NCI-H2196 (cell line): ENCODE results near the gene COL6A1.

Experiments
- DNase-seq: peaks from one replicate; lab custom pipeline; 2025; ENCODE audit not compliant: unreplicated experiment; lab: John Stamatoyannopoulos, UW

The COL6A1 gene

GRCh38 chr21:45994086-45994661 lies 12.6 kb downstream of the COL6A1 start:
- no peak for DNase-seq

GRCh38 chr21:45994759-45995685 lies 13.5 kb downstream of the COL6A1 start:
- no peak for DNase-seq

GRCh38 chr21:45995686-45996179 lies 14.2 kb downstream of the COL6A1 start:
- no peak for DNase-seq

- no peak for DNase-seq
Observed at GRCh38 chr21:45996311-45997204, 15.0 kb downstream of the COL6A1 start.

GRCh38 chr21:45997205-45997494 lies 15.6 kb downstream of the COL6A1 start:
- DNase-seq = no peak

- no peak for DNase-seq
Observed at GRCh38 chr21:45997495-45998275, 16.1 kb downstream of the COL6A1 start.

- no peak for DNase-seq
Observed at GRCh38 chr21:45998276-45998701, 16.7 kb downstream of the COL6A1 start.

- DNase-seq = no peak
Observed at GRCh38 chr21:45998871-45999580, 17.5 kb downstream of the COL6A1 start.

GRCh38 chr21:45999581-46000181 lies 18.1 kb downstream of the COL6A1 start:
- no peak for DNase-seq

- no peak for DNase-seq
Observed at GRCh38 chr21:46000182-46000730, 18.7 kb downstream of the COL6A1 start.

GRCh38 chr21:46000731-46001641 lies 19.4 kb downstream of the COL6A1 start:
- DNase-seq = no peak

GRCh38 chr21:46001821-46002681 lies 20.5 kb downstream of the COL6A1 start:
- no peak for DNase-seq

GRCh38 chr21:46002841-46003574 lies 21.4 kb downstream of the COL6A1 start:
- DNase-seq = no peak

GRCh38 chr21:46003575-46004007 lies 22.0 kb downstream of the COL6A1 start:
- DNase-seq = no peak

- DNase-seq = no peak
Observed at GRCh38 chr21:46004168-46004861, 22.7 kb downstream of the COL6A1 start.

- no peak for DNase-seq
Observed at GRCh38 chr21:46005081-46005480, 23.5 kb downstream of the COL6A1 start.
